CD4-positive, alpha-beta T cell treated with Interleukin-17A for 4 hours (primary cell): Measurements from ENCODE around the gene WASL.
"Not testable (repeated sequence)": the region's sequence is repeated elsewhere in the genome, so short reads cannot be mapped to it uniquely, and the experiment has no call there.

Source experiments
- DNase-seq: peaks from one replicate; pipeline ENCODE4 v3.0.0-alpha.2; 2020; ENCODE audit warnings: mixed read lengths

WASL gene

GRCh38 chr7:123655614-123656013 lies 93.2 kb downstream of the WASL start, which contains the start of gene LMOD2:
Gene LMOD2, plus strand, starts transcription at chr7:123655866. Its CDS starts 98 bp downstream, at chr7:123655964.
- DNase-seq = no peak

GRCh38 chr7:123653162-123653561 lies 95.6 kb downstream of the WASL start:
- DNase-seq = no peak

- DNase-seq = no peak
These were observed 96.4 kb downstream of the WASL start for GRCh38 chr7:123652406-123652805.

- DNase-seq = no peak
These were observed 98.2 kb downstream of the WASL start for GRCh38 chr7:123650595-123650994.

GRCh38 chr7:123649964-123650363 lies 98.8 kb downstream of the WASL start:
- no peak for DNase-seq

GRCh38 chr7:123647106-123647730 lies 101.6 kb downstream of the WASL start:
- no peak for DNase-seq

- DNase-seq = no peak
These were observed 103.3 kb downstream of the WASL start for GRCh38 chr7:123645516-123645915.

- no peak for DNase-seq
These were observed 105.0 kb downstream of the WASL start for GRCh38 chr7:123643495-123644441.

GRCh38 chr7:123641901-123642300 lies 106.9 kb downstream of the WASL start:
- no peak for DNase-seq

GRCh38 chr7:123640583-123640982 lies 108.2 kb downstream of the WASL start:
- no peak for DNase-seq

- no peak for DNase-seq
These were observed 109.2 kb downstream of the WASL start for GRCh38 chr7:123639631-123640030.

- no peak for DNase-seq
These were observed 110.9 kb downstream of the WASL start for GRCh38 chr7:123637878-123638277.

- DNase-seq = no peak
These were observed 111.6 kb downstream of the WASL start for GRCh38 chr7:123637203-123637602.

- DNase-seq = no peak
These were observed 113.0 kb downstream of the WASL start for GRCh38 chr7:123635551-123636359.

GRCh38 chr7:123634011-123634573 lies 114.7 kb downstream of the WASL start:
- DNase-seq = not testable (repeated sequence)

- no peak for DNase-seq
These were observed 115.2 kb downstream of the WASL start for GRCh38 chr7:123633553-123633952.

GRCh38 chr7:123632808-123633207 lies 116.0 kb downstream of the WASL start:
- no peak for DNase-seq
